Muscle of back (tissue), 11 donors: ENCODE data around the gene PTPDC1. TPM values are rescaled to one million over a fixed set of nuclear protein-coding genes. Genes with fewer than 3 reads are reported as not detected.

Source experiments
- DNase-seq, 3 donors: peaks; one replicate each; pipeline versions ENCODE4 v3.0.0 to v3.0.0-alpha.2; 2013
- polyA plus RNA-seq, 10 donors: library from polyadenylated mRNA; unstranded; fragments of 120-200 nt; gene quantifications; one replicate each; pipeline ENCODE4 v1.2.1, GENCODE V29; 2013; ENCODE audit not compliant: insufficient read length in 10 of 10

The PTPDC1 gene
- polyA plus RNA-seq, 10 donors, result 5.0 to 11.1 (median 8.3) TPM

- DNase-seq, result no peak
These were observed 56.1 kb downstream of the PTPDC1 start for GRCh38 chr9:94140418-94140780.

- DNase-seq, result peak in 1 of 3 donors; percentile 48
These were observed 56.8 kb downstream of the PTPDC1 start for GRCh38 chr9:94140791-94141790.

- no peak for DNase-seq
These were observed 58.1 kb downstream of the PTPDC1 start for GRCh38 chr9:94142353-94142752.

- DNase-seq, result no peak
These were observed 60.1 kb downstream of the PTPDC1 start for GRCh38 chr9:94144394-94144793.

GRCh38 chr9:94145640-94146039 is 61.4 kb downstream of the PTPDC1 start:
- no peak for DNase-seq

DNA sequence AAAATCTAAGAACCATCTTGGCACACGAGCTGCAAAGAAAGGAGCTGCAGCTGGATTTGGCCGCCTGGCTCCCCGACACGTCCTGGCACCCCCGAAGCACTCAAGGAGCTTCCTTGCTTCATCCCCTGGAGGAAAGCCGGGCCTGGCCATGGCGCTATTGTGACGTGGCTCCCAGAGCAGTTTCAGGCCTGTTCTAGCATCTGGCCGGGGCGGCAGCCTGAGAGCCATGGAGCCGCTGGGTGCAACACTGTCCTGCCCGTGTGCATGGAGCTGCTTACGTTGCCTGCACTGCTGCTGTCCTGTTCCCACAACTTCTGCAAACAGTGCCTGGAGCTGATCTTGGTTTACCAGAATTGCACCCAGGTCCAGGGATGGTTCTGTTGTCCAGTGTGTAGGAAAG is 63.5 kb downstream of the PTPDC1 start:
- no peak for DNase-seq

GRCh38 chr9:94148419-94148818 is 64.2 kb downstream of the PTPDC1 start:
- DNase-seq, result no peak

DNA sequence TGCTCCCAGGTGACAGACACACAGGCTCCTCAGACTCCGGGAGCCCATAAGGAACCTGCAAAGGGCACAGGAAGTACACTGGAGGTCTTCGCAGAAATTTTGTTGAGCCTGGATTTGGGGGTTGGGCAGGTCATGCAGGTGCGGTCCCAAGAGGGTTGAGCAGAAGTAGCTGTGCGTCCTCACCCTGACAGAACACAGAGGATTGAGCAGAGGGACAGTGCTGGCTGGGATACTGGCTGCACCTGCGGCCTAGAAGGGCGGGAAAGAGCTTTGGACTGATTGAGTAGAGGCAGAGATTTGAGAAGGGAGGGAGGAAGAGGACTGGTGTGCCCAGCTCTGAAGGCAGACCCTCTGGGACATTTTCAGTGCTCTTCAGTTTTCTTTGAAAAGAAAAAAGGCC is 65.4 kb downstream of the PTPDC1 start:
- no peak for DNase-seq

DNA sequence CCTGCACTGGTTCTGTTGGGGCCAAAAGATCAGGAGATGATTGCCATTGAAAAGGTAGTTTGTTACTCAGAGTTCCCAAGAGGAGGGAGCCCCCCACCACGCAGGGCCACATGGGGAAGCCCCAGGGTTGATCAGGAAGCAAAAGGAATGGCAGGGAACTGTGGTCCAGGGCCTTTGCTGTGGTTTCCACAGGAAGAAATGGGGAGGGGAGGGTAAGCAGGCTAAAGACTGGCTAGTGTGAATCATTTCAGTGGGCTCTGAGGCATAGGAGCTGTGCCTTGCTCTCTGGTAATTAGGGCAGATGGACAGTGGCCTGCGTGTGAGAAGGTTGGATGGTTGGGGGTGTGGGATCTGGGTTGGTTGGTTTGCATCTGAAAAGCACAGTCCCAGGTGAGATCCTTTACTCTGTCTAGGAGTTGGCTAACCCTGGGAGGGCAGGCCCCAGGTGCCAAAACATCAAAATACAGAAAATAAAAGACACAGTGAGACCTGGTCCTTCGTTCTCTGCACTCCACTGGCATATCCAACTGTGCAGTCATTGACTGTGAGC is 66.1 kb downstream of the PTPDC1 start:
- DNase-seq, result peak in 1 of 3 donors; percentile 20

- peak in 1 of 3 donors; percentile 68 for DNase-seq
These were observed 66.8 kb downstream of the PTPDC1 start for GRCh38 chr9:94150890-94151650.

DNA sequence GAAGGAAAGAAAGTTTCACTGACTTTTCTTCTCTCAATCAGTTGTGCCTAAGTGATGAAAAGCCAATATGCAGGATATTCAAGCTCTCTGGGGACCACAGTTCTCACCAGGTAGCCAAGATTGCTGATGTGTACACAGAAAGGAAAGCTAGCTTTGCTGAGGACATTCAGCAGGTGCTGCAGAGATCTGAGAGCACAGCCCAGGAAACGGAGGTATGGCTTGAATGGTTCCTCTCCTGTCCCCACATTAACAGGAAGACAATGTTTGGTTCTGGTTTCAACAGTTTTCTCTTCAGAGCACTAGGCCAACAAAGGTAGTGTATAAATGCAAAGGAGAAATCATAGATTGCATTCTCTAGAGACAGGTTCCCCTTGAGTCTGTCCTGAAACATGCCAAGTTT is 69.6 kb downstream of the PTPDC1 start:
- DNase-seq, result no peak

- no peak for DNase-seq
These were observed 72.2 kb downstream of the PTPDC1 start for GRCh38 chr9:94156348-94157049.

GRCh38 chr9:94157050-94157801 is 73.0 kb downstream of the PTPDC1 start:
- peak; percentile 51 to 80 (median 62) for DNase-seq

Other genes starting within 250 kb of the PTPDC1 start
- gene BARX1, start 129.1 kb upstream of the PTPDC1 start, polyA plus RNA-seq, result under 1 TPM in 4 of 10 donors, not detected in 6; 0.11 to 0.18 (median 0.16) TPM
- 1 to 10 TPM; 1.9 to 6.7 (median 3.7) TPM for gene ZNF169, start 174.8 kb downstream of the PTPDC1 start, polyA plus RNA-seq
- gene NUTM2F, start 244.2 kb downstream of the PTPDC1 start, polyA plus RNA-seq, result under 1 TPM in 1 of 10 donors, not detected in 9; 0.07 TPM